Activated effector memory CD4-positive, alpha-beta T cell treated with Interleukin-2 at 50 U/mL for 16 hours (primary cell): ENCODE data around the gene SULF2.

Experiments used
- DNase-seq: peaks from one replicate; pipeline ENCODE4 v3.0.0-alpha.2; 2020

SULF2 gene

DNA sequence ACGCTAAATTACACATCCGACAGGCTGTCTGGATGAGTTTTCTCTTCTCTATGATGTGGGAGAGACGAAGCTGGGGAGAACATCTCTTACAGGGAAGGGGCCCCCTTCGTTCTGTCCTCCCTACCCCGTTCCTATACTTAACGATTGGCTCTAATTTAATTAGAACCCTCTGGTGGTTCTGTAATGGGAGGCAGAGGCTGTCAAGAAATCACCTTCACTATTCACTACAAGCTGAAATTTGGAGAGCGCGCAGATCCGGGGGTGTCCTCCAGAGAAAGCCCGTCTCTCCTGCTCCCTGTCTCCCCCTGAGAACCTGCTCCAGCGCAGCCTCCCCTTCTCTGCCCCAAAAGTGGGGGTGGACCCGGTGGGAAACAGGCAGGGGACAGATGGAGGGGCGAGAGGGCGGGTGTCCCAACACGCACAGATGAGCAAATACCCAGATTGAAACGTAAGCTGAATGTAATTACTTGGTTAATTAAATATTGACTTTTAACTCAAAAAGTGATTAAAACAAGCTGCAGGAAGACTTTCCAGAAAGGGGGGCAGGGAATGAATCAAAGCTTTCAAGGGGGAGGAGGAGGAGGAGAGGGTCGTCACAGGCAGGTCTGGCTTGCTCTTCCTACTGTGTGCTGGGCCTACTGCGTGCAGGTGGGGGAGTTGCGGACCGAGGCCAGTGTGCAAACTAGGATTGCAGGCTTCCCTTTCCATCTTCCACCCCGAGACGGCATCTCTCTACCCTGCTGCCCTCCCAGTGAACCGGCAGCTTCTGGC is 1.3 kb downstream of the SULF2 start:
- DNase-seq, result no peak

GRCh38 chr20:47782920-47783552 is 2.2 kb downstream of the SULF2 start:
- DNase-seq, result no peak

GRCh38 chr20:47782076-47782475 is 3.2 kb downstream of the SULF2 start:
- no peak for DNase-seq

- DNase-seq, result no peak
These were observed 3.6 kb downstream of the SULF2 start for GRCh38 chr20:47781632-47782031.

DNA sequence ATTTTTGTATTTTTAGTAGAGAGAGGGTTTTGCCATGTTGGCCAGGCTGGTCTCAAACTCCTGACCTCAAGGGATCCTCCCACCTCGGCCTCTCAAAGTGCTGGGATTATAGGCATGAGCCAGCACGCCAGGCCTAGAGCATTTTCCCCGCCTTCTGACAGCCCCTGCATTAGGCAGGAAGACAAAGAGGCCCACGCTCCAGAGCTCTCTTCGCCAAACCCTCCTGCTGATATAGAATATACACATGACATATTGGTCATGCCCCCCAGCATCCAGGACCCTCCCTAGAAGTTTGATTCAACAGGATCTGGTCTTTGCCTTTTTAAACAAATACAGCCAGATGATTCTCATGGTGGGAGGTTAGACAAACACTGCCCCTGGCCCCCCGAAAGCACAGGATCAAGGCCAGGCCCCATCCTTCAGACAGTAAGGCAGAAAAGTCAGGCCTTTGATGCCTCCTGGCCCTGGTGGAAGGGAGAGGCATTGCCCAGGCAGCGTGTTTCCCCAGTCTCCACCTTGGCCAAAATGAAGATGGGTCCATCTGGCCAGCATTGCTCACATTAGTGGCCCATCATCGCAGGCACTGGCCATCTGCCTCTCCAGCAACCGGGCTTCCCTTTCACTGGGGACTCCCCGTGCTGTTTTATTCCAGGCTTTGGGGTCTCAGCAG is 4.4 kb downstream of the SULF2 start:
- no peak for DNase-seq

- DNase-seq, result no peak
These were observed 6.6 kb downstream of the SULF2 start for GRCh38 chr20:47778398-47779354.

DNA sequence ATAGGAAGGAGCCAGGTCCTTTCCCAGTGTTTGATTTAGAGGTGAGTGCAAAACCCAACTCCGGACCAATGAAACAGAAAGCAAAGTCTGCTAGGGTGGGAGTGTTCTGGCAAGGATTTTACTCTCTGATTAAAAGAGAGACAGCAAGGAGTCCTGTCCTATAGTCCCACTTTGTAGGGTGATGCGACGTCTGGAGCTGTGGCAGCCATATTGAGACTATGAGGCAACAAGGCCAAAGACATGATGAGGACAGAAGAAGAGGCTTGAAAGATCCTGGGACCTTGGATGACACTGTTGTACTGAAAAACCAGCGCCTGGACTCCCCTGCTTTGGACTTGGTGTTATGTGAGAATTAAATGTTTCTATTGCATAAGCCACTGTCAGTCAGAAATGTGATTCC is 8.1 kb downstream of the SULF2 start:
- no peak for DNase-seq

- DNase-seq, result no peak
These were observed 8.6 kb downstream of the SULF2 start for GRCh38 chr20:47776639-47777038.

- no peak for DNase-seq
These were observed 9.4 kb downstream of the SULF2 start for GRCh38 chr20:47775841-47776240.

DNA sequence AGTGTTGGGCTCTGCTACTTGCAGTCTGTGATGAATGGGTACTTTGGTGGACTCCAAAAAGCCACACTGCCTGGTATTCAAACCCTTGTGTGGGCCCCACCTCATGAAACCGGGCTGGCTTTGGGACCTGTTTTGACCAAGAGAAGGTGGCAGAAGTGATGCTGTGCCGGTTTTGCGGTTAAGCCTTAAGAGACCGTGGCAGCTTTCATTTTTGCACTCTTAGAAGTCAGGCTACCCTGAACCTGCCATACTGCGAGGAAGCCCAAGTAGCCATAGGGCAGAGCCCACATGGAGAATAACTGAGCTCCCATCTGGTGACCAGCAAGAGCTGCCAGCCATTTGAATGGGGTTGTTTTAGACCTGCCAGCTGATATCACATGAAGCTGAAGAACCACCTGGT is 10.2 kb downstream of the SULF2 start:
- DNase-seq, result no peak

DNA sequence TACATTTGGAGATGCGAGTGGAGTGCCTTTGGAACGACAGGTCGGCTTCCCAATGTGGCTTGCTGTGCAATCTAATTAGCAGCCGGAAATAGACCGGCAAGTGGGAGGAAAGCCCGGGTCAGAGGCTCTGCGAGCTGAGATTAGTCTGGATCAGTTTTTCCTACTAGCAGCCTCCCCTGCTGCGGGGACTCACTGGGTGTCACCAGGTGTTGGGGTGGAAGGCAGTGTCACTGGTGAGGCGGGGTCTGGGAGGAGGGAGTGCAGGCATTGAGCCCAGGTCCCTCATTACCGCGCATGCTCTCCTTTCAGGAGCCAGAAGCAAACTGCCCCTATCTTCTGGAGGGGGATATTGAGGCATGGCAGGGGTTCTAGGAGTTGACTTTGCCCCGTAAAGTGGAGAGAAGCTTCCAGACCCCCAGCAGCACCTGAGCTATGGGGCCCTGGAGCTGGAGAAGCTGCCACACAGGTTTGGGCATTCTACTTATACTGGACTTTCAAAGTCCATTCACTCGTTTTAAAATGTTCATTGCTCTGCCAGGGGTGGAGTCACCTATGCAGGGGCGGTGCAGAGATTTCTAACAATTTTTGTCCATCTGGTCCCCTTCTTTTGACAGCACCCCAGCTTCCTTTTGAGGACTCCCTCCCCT is 11.0 kb downstream of the SULF2 start:
- DNase-seq, result no peak

DNA sequence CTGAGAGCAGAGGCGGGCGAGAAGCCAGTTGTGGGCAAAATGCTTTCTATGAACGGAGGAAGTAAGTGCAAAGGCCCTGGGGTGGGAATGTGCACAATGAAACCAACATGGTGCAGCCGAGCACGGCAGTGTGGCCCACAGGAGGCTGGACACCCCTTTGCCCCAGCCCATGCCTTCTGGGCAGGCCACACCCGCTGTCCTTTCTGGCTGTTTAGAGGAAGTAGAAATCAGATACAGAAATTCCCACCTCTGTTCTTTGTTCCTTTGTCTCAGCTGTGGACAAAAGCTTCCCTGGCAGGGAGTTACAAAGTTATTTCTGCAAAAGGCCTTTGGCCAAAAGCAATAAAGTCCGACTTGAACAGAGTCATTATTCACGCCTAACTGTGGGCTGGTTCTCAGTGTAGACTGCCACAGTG is 11.9 kb downstream of the SULF2 start:
- no peak for DNase-seq

GRCh38 chr20:47770935-47771334 is 14.3 kb downstream of the SULF2 start:
- no peak for DNase-seq

DNA sequence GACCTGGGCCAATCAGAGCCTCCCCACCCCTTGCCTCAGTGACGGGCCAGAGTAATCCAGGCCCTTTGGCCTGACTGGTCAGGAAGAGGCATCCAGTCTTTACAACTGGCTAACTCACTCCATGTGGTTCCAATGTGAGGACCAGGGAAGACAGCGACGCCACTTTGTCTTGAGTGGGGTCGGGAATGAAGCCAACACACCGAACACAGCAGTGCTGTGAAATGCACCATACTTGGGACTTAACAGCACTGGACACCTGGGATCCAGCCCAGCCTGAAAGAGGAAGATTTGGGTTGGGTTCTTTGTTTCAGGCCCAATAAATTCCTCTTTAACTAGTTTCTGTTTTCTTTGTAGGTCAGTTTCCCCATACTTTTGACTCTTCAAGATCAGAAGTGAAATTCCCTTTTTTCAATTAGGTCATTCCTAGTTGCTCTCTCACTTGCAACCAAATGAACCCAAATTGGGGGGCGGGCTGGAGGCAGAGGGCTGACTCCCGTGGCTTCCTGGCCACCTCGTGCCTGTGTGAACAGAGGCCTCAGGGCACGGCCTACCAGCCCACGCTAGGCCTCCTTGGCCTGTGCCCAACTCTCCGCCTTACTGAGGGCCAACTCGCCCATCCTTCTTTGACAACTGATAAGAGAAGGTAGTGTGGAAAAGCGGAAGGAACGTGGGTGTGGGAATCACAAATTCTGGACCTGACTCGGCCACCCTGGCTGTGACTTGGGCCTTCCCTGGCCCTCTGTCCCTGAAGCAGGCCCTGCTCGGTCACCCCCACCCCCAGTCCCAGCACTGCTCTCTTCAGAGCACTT is 17.1 kb downstream of the SULF2 start:
- no peak for DNase-seq

DNA sequence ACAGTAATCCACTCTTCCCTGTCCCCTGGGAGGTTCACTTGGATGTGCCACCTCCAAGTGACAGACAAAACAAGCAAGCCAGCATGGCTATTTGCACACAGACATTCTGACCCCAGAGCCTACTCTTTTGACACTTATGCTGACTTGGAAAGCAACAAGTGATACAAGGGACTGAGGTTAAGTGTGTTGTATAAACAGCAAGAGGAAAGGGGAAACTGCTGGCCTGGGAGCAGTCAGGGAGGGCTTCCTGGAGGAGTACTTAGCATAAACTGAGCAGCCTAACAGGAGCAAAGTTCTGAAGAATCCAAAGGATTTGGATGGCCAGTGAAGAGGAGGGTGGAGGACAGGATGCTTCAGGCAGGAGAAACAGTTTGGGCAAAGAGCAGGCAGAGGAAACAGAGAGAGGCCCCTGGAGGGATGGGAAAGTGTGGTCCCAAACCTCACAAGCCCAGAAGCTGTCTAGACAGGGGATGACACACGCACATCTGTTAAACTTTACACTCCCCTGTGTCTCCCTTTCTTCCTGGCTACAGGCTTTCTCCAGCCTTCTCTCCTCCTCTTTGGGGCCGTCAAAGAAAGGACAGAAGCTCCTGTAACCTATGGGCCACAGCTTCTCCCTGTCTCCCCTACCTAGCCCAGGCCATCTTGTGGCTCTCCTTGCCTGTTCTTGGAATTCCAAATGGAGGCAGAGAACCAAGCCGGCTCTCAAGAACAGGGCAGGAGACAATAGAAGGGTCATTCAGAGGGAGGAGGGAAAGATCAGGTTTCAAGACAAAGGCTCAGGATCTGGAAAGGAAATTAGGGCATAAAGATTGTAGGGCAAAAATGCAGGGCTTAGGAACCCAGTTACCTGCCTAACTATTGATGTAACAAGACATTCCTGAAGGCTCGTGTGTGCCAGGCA is 19.3 kb downstream of the SULF2 start:
- DNase-seq, result no peak

GRCh38 chr20:47765271-47765670 is 20.0 kb downstream of the SULF2 start:
- DNase-seq, result no peak

DNA sequence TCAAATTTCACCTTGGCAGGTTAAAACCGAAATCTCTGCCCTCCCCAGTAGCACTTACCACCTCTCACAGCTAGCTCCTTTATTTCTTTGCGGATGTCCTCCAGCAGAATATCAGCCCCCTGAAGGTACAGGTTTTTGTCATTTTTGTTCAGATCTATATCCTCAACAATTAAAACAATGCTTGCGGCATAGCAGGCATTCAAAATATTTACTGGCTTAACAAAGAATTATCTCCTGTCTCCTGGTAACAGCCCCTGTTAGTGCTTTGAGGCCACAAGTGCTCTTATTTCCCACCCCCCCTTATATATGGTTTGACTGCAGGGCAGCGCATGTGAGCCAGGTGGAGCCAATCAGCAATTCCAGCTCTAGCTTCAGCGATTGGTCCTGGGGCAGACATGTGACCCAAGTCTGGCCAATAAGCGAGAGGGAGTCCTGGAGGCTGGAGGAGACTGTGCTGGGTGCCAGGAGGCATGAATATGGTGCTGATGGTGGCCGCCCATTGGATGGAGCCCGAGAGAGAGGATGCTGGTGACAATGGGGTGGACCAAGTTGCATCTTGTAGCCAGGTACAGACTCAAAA is 21.0 kb downstream of the SULF2 start:
- no peak for DNase-seq

GRCh38 chr20:47762699-47763268 is 22.5 kb downstream of the SULF2 start:
- no peak for DNase-seq

GRCh38 chr20:47761482-47762047 is 23.7 kb downstream of the SULF2 start:
- DNase-seq, result no peak
